HG03064 (cell line): ENCODE measurements around the gene INSYN2B.
"Not testable (repeated sequence)": the region's sequence is repeated elsewhere in the genome, so short reads cannot be mapped to it uniquely, and the experiment has no call there.

Source experiments
- ATAC-seq: cut with Tn5 transposase; IDR thresholded peaks from one replicate; pipeline ENCODE4 v1.9.1; 2021; ENCODE audit warnings: low read depth; ENCODE audit not compliant: unreplicated experiment

Gene INSYN2B

GRCh38 chr5:169861934-169862333 lies 118.4 kb downstream of the INSYN2B start:
- no peak for ATAC-seq

- ATAC-seq, result no peak
These were observed 118.9 kb downstream of the INSYN2B start for GRCh38 chr5:169861433-169861832.

- ATAC-seq, result no peak
These were observed 119.7 kb downstream of the INSYN2B start for GRCh38 chr5:169860585-169860984.

- ATAC-seq, result no peak
These were observed 123.7 kb downstream of the INSYN2B start for GRCh38 chr5:169856571-169856970.

- ATAC-seq, result no peak
These were observed 128.9 kb downstream of the INSYN2B start for GRCh38 chr5:169851321-169851850.

GRCh38 chr5:169850409-169850808 lies 129.9 kb downstream of the INSYN2B start:
- no peak for ATAC-seq

- no peak for ATAC-seq
These were observed 131.5 kb downstream of the INSYN2B start for GRCh38 chr5:169848792-169849191.

- ATAC-seq, result no peak
These were observed 132.0 kb downstream of the INSYN2B start for GRCh38 chr5:169848271-169848670.

GRCh38 chr5:169847519-169847918 lies 132.8 kb downstream of the INSYN2B start:
- no peak for ATAC-seq

- ATAC-seq, result no peak
These were observed 137.6 kb downstream of the INSYN2B start for GRCh38 chr5:169842699-169843098.

- no peak for ATAC-seq
These were observed 139.9 kb downstream of the INSYN2B start for GRCh38 chr5:169840405-169840804.

GRCh38 chr5:169838688-169839087 lies 141.6 kb downstream of the INSYN2B start:
- ATAC-seq, result peak; percentile 82

GRCh38 chr5:169837686-169838085 lies 142.6 kb downstream of the INSYN2B start:
- no peak for ATAC-seq

GRCh38 chr5:169836835-169837536 lies 143.3 kb downstream of the INSYN2B start:
- ATAC-seq, result no peak

- not testable (repeated sequence) for ATAC-seq
These were observed 145.8 kb downstream of the INSYN2B start for GRCh38 chr5:169834540-169834939.

- not testable (repeated sequence) for ATAC-seq
These were observed 146.5 kb downstream of the INSYN2B start for GRCh38 chr5:169833681-169834292.

GRCh38 chr5:169832845-169833244 lies 147.4 kb downstream of the INSYN2B start:
- no peak for ATAC-seq

- ATAC-seq, result no peak
These were observed 148.0 kb downstream of the INSYN2B start for GRCh38 chr5:169832304-169832703.

- ATAC-seq, result no peak
These were observed 149.0 kb downstream of the INSYN2B start for GRCh38 chr5:169831331-169831730.

GRCh38 chr5:169828385-169828784 lies 151.9 kb downstream of the INSYN2B start:
- no peak for ATAC-seq

GRCh38 chr5:169827769-169828168 lies 152.5 kb downstream of the INSYN2B start:
- ATAC-seq, result no peak

- ATAC-seq, result no peak
These were observed 153.7 kb downstream of the INSYN2B start for GRCh38 chr5:169826618-169827017.
